NCI-H510A (cell line): ENCODE results near the gene TLL2.

Experiments
- DNase-seq: peaks from one replicate; lab custom pipeline; 2025; lab: John Stamatoyannopoulos, UW

The TLL2 gene

GRCh38 chr10:96507044-96507443, 6.7 kb downstream of the TLL2 start:
- DNase-seq: no peak

GRCh38 chr10:96505150-96506136, 8.3 kb downstream of the TLL2 start:
- DNase-seq: peak; percentile 4

DNA sequence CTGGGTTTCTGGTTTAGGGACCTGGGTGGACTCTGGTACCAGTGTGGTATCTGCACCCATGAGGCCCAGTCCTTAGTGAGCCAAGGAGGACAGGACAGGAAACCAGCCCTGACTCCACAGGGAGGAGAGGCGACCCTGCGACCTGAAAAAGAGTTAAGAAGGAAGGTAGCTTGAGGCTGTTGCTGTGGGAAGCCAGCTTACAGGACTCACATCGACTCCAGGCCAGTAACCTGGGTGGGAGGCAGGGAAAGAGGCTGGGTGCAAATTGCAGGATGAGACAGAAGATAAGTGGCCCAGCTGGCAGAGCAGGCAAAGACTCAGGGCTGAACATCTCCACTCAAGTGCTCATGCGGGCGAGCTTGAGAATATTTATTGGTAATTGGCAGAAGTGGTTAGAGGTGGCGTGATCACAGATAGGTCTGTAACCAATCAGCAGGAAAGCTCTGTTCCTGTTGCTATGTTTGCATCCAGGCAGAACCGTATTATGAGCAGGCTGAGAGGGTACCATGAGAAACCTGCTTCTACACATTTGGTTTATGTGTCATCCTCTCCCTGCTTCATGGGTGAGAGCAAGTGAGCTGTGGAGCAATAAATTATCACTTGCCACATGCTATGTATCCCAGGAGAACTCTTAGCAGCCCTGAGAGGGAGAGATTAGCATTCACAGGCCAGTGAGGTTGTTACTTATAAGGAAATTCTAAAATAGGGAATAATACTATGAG, 11.0 kb downstream of the TLL2 start:
- DNase-seq: peak; percentile 91

GRCh38 chr10:96501985-96502384, 11.7 kb downstream of the TLL2 start:
- DNase-seq: peak; percentile 8

GRCh38 chr10:96500519-96500918, 13.2 kb downstream of the TLL2 start:
- DNase-seq: peak; percentile 28

DNA sequence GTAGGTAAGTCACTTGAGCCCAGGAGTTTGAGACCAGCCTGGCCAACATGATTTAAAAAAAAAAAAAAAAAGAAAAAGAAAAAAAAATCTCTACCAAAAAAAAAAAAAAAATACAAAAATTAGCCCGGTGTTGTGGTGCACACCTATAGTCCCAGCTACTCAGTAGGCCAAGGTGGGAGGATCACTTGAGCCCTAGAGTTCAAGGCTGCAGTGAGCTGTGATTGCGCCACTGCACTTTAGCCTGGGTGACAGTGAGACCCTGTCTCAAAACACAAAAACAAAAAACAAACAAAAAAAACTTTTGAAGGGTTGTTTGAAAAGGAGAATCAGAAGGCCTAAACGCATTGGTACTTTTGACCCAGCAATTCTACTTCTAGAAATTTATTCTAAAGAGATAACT, 13.7 kb downstream of the TLL2 start:
- DNase-seq: no peak

DNA sequence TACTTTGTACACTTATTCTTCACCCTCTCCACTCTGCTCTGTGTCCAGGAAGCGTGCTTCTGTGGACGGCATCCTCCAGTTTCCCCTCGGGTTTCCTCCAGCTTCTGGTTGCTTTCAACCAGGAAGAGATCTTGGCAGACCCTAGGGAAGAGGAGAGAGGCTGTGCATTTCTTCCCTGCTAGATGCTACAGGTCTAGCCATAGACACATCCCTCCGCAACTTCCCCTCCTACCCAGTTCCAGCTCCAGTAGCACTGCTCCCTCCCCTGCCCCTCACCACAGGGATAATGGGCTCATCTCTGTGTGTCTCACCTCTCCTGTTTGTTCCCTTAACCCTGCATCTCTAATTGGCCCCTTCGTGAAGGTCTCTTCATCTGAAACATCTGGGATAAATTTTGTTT, 16.3 kb downstream of the TLL2 start:
- DNase-seq: no peak

GRCh38 chr10:96496281-96496925, 17.3 kb downstream of the TLL2 start:
- DNase-seq: no peak

DNA sequence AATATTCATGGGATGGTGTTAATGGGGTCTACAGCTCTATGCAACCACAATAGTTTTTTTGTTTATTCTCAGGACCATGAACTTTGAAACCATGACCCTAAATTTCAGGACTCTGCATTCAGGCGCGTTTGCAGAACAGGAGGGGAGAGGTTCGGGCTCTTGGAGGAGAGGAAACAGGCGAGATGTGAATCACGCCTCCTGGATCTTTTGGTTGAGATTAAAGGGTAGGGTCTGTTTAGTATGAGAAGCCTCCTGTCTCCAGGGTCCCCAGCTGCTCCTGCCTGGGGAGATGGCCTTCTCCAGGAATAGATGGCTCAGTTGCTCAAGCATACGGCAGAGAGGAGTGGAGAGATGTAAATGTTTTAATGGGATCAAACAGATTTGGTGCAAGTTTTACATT, 18.2 kb downstream of the TLL2 start:
- no peak for DNase-seq

DNA sequence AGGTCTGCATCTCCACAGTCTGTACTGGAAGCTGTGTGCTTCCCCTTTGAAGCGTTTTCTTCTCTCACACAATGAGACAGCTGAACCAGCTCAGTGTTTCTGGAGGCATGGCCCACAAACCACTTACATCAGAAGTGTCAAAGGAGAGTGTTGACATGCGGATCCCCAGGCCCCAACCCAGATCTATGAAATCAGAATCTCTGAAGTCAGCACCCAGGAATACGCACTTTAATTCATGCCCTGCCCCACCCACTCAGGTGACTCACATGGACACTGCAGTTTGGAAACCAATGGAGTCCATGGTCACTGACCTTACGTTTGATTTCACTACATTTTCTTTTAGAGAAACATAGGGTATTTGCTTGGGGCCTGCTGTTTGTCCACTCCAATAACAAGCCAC, 19.0 kb downstream of the TLL2 start:
- DNase-seq: no peak

DNA sequence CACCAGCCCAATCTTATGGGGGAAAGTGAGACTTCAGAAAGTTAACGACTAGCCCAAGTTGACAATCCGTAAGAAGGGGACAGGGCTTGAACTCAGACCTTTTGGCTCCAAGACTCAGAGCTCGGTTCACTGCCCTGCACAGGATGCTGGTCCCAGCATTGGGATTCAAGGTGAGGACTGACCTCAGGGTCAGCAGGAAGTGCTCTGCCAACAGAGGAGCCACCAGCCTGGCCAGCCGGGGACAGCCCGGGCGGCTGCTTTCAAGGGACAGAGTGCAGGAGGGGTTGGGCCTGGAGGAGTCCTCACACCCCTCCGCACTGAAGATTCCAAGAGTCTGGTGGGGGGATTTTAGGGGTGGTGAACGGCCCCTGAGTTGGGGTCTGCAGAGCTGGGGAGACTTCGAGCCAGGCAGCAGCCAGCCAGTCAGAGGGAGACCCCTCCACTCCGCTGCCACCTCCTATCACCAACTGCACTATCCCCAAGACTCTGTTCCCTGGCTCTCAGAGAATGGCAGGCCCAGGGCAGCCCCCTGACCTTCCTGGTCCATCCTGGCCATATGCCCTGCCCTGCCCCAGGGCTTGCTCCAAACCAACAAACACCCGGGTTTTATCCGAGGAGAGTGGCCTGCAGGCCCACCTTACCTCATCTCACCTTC, 19.7 kb downstream of the TLL2 start:
- no peak for DNase-seq

DNA sequence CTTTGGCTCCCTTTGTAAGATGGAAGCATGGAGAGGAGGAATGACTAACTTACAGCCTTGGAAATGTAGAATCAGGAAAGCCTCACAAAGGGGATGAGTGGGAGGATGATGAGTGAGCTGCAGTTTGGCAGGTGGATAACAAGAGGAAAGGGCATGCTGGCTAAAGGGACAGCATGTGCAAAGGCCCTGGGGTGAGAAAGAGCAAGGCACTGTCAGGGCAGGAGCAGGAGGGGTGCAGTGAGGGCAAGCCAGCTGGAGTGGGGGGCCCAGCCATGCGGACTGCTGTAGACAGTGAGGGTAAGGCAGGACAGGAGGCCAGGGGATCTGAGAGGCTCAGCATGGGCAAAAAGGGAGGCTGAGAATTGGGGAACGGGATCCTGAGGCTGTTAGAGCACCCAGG, 20.5 kb downstream of the TLL2 start:
- no peak for DNase-seq

GRCh38 chr10:96491303-96491702, 22.4 kb downstream of the TLL2 start:
- no peak for DNase-seq

GRCh38 chr10:96488161-96488935, 25.4 kb downstream of the TLL2 start:
- DNase-seq: no peak

DNA sequence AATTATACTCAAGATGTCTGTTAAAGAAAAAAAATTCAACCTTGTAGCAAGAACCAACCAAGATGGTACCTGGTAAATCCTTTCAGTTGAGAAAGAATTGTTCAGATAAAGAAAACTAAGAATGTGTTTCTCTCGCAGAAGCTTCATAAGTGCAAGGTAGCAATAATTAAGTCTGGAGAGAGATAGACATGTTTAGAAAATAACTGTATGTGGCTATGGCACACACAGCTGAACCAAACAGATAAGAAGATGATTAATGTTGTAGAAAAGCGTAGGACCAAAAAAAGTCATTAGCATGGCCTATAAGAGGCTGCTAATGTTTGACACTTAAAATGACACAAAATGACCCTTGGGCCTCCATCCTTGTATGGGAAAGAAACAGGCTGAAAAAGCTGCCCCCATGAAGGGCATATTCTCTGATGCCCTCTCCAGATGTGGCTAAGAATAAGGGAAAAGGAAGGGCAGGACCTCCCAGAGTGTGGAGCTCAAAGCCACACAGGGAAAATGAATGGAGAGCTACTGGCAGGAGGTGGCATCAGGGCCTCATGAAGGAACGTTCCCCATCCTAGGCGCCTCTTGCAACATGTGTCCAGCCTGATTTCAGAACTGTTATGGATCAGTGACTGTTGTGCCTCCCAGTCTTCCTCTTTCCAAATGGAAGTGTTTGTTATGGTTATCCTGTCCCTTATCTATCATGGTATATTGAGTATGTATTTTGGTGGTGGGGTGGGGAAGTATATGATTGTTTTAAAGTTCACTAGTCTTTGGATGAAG, 30.7 kb downstream of the TLL2 start:
- no peak for DNase-seq

- DNase-seq: no peak
These were observed 35.4 kb downstream of the TLL2 start for GRCh38 chr10:96478355-96478754.

- DNase-seq: no peak
These were observed 39.9 kb downstream of the TLL2 start for GRCh38 chr10:96473866-96474265.

DNA sequence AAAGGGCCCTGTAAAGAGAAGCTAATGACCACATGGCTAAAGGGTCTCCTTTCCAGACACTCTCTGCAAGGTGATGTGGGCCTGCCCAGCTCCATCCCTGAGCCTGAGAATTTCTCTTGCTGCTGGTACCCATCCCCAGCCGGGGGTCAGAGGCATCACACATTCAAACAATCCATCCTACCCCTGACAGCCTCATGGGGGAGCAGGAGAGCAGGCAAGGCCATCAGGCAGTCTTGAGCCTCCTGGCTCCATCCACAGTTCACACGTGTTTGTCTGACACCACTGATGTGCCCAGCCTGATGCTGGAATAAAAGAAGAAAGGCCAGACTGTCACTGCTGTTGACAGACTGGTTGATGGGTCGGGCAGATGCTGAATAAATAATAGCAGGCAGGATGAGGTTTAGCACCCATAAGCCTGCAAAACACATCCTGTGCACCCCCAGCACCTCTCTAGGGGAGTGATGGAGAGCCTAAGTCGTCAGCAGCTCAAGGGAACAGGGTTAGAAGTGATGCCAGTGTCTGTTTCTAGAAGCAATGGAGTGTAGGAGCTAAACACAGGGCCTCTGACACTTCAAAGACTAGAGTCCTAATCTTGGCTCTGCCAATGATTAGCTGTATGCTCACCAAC, 43.5 kb downstream of the TLL2 start:
- no peak for DNase-seq

- DNase-seq: no peak
These were observed 44.9 kb downstream of the TLL2 start for GRCh38 chr10:96468845-96469244.

DNA sequence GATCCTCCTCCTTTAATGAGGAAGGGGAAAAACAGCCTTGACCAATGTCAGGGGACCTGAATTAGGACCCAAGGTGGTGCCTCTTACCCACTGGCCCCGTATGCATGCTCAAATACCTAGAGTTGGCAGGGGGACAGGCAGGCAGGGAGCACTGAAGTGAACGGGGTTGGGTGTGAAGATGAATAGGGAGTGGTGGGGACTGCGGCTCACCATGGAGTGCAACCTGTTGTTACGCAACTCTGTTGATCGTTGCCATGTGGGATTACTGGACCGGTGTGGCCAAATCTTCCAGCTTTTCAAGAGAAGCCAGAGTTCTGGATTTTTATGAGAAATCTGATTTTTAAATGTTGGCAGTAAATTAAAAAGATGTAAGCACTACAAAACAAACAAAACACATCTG, 48.1 kb downstream of the TLL2 start:
- DNase-seq: no peak
